Breast epithelium (tissue), 3 donors: ENCODE measurements around the gene NUCKS1.

Source experiments
- CTCF ChIP-seq, 3 donors: fragments of 450-650 bp; IDR thresholded peaks; one replicate each; pipeline ENCODE4 v1.5.1; 2016 to 2017; ENCODE audit warnings: antibody characterized with exemption in 3 of 3, mild to moderate bottlenecking in 3 of 3, moderate library complexity in 3 of 3
- POLR2A ChIP-seq: fragments of 450-650 bp; IDR thresholded peaks from one replicate; pipeline ENCODE4 v1.6.1; 2016; ENCODE audit warnings: antibody characterized with exemption, mild to moderate bottlenecking, moderate library complexity
- POLR2AphosphoS5 ChIP-seq, 3 donors: sonication (generic); formaldehyde crosslinking; IDR thresholded peaks; one replicate each; pipeline ENCODE4 v1.6.1; 2017; ENCODE audit warnings: antibody characterized with exemption in 3 of 3

GRCh38 chr1:205739348-205740160 is 10.4 kb downstream of the NUCKS1 start:
- TF ChIP-seq POLR2AphosphoS5 (IDR thresholded peaks at IDR 0.05) = no peak
- no peak for TF ChIP-seq CTCF (IDR thresholded peaks at IDR 0.05)
- no peak for TF ChIP-seq POLR2A
